OCI-LY7 (cell line): ENCODE results near the gene SHTN1. TPM values are rescaled to one million over a fixed set of nuclear protein-coding genes. Genes with fewer than 3 reads are reported as not detected.

Experiments used
- BruUV-seq: library from RNA; stranded (reverse); fragments of 400-500 nt; replicated peaks from 2 replicates; lab custom pipeline; 2021; lab: Mats Ljungman, UMichigan
- CTCF ChIA-PET: fragments of 300-600 bp; sonication (Branson Sonifier 250); formaldehyde crosslinking; loops from one replicate; lab custom pipeline; 2022; ENCODE audit warnings: antibody characterized with exemption; ENCODE audit not compliant: unreplicated experiment; lab: Charles Lee
- POLR2A ChIA-PET: fragments of 300-600 bp; sonication (Branson Sonifier 250); formaldehyde crosslinking; loops from one replicate; lab custom pipeline; 2022; ENCODE audit warnings: antibody characterized with exemption; lab: Charles Lee
- DNase-seq: peaks from one replicate; pipeline ENCODE4 v3.0.0-alpha.2; 2015; ENCODE audit warnings: low spot score
- H2AFZ ChIP-seq: fragments of 200-600 bp; sonication (generic), shearing (Covaris generic); 2 replicates; pipeline ENCODE4 v1.6.1; 2014; ENCODE audit warnings: mild to moderate bottlenecking, antibody characterized with exemption, low read length, moderate library complexity
- H3K27ac ChIP-seq: fragments of 200-600 bp; sonication (generic); 2 replicates; pipeline ENCODE4 v1.5.1; 2014; ENCODE audit warnings: mixed run types, low read depth, mild to moderate bottlenecking, moderate library complexity, low read length, inconsistent platforms; ENCODE audit not compliant: poor library complexity, severe bottlenecking
- H3K36me3 ChIP-seq: fragments of 200-600 bp; sonication (generic); 2 replicates; pipeline ENCODE4 v1.6.1; 2014; ENCODE audit warnings: mild to moderate bottlenecking, antibody characterized with exemption, low read length, moderate library complexity, mixed read lengths; ENCODE audit not compliant: insufficient read depth
- H3K4me1 ChIP-seq: fragments of 200-600 bp; sonication (generic); 2 replicates; pipeline ENCODE4 v1.5.1; 2014; ENCODE audit warnings: mild to moderate bottlenecking, low read length; ENCODE audit not compliant: insufficient read depth, poor library complexity, severe bottlenecking
- H3K4me2 ChIP-seq: fragments of 200-600 bp; sonication (generic); 2 replicates; pipeline ENCODE4 v1.6.1; 2014; ENCODE audit warnings: mild to moderate bottlenecking, low read length
- H3K4me3 ChIP-seq: fragments of 200-600 bp; sonication (generic); 2 replicates; pipeline ENCODE4 v1.5.1; 2014; ENCODE audit warnings: mild to moderate bottlenecking, low read depth, low read length; ENCODE audit not compliant: poor library complexity, severe bottlenecking
- H3K79me2 ChIP-seq: fragments of 200-600 bp; sonication (generic); 2 replicates; pipeline ENCODE4 v1.6.1; 2016; ENCODE audit warnings: low read depth, mild to moderate bottlenecking, low read length, moderate library complexity, mixed read lengths; ENCODE audit not compliant: insufficient read depth
- H3K9me2 ChIP-seq: fragments of 200-600 bp; sonication (generic); 2 replicates; pipeline ENCODE4 v1.6.1; 2016; ENCODE audit warnings: mild to moderate bottlenecking, low read length, mixed read lengths; ENCODE audit not compliant: insufficient read depth
- H3K9me3 ChIP-seq: fragments of 200-600 bp; sonication (generic); 2 replicates; pipeline ENCODE4 v1.6.1; 2014; ENCODE audit warnings: mild to moderate bottlenecking, mixed run types, low read length, mixed read lengths
- H4K20me1 ChIP-seq: fragments of 200-600 bp; sonication (generic); 2 replicates; pipeline ENCODE4 v1.6.1; 2014; ENCODE audit warnings: mild to moderate bottlenecking, antibody characterized with exemption, low read length, moderate library complexity, mixed read lengths; ENCODE audit not compliant: insufficient read depth
- EZH2phosphoT487 ChIP-seq: fragments of 200-600 bp; sonication (generic); IDR thresholded peaks from 2 replicates; pipeline ENCODE4 v1.6.1; 2018; ENCODE audit warnings: low read depth, borderline replicate concordance, mild to moderate bottlenecking, mixed run types, antibody characterized with exemption, low read length, moderate library complexity, mixed read lengths
- intact Hi-C: fragments of 100-400 bp; cut with micrococcal nuclease; formaldehyde crosslinking; loops from one replicate; pipeline ENCODE4 v1.10.0; 2022; ENCODE audit not compliant: unreplicated experiment
- total RNA-seq, 2 experiments: library from RNA; depleted of rRNA in 1 of 2; stranded (reverse); fragments of >200 nt in 1 of 2; shearing (Covaris generic) in 1 of 2; gene quantifications; 2 replicates each; pipeline ENCODE4 v1.2.3, GENCODE V29; 2014 to 2022
- TF ChIP-seq, protein P1 (sequence below): fragments of 200-600 bp; sonication (generic); conservative IDR thresholded peaks from 2 replicates; pipeline ENCODE4 v1.5.1; 2014; ENCODE audit warnings: mild to moderate bottlenecking, antibody characterized with exemption, low read length, moderate library complexity, mixed read lengths

The SHTN1 gene
- total RNA-seq, 2 experiments from 2014 or later = not detected

DNA sequence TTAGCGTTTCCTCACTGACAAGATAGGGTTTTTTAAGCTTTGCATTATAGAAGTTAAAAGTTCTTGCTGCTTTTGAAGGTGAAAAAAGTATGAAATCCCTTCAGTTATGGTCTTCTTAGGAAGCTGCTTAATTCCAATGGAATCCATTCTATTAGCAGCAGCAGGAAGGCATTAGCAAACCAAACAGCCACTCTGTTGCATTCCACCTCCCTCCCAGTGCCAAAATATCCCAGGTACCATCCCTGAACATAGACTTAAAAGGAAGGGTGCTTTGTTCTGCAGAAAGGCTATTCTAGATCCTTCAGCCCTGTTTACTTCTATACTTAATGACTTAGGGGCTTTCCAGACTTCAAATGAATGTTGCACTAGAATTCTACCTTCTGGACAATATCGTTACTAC, 131.9 kb downstream of the SHTN1 start:
- POLR2A ChIA-PET = no interaction called here
- no peak for TF ChIP-seq EZH2phosphoT487
- TF ChIP-seq, protein P1, sequence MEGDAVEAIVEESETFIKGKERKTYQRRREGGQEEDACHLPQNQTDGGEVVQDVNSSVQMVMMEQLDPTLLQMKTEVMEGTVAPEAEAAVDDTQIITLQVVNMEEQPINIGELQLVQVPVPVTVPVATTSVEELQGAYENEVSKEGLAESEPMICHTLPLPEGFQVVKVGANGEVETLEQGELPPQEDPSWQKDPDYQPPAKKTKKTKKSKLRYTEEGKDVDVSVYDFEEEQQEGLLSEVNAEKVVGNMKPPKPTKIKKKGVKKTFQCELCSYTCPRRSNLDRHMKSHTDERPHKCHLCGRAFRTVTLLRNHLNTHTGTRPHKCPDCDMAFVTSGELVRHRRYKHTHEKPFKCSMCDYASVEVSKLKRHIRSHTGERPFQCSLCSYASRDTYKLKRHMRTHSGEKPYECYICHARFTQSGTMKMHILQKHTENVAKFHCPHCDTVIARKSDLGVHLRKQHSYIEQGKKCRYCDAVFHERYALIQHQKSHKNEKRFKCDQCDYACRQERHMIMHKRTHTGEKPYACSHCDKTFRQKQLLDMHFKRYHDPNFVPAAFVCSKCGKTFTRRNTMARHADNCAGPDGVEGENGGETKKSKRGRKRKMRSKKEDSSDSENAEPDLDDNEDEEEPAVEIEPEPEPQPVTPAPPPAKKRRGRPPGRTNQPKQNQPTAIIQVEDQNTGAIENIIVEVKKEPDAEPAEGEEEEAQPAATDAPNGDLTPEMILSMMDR = no peak
- H3K79me2 ChIP-seq = no peaks in the 10 kb centered on the region
- CTCF ChIA-PET = no interaction called here
- BruUV-seq = no TSS peak
- no peaks in the 10 kb centered on the region for H3K9me2 ChIP-seq
- DNase-seq = no peak
- H3K9me3 ChIP-seq = no peaks in the 10 kb centered on the region
- no peaks in the 10 kb centered on the region for H3K36me3 ChIP-seq
- no peaks in the 10 kb centered on the region for H3K4me1 ChIP-seq
- H4K20me1 ChIP-seq = no peaks in the 10 kb centered on the region
- no peak overlapping the region for H3K4me3 ChIP-seq
- H3K27ac ChIP-seq = no peak overlapping the region
- no peak overlapping the region for H2AFZ ChIP-seq
- intact Hi-C loops = no loop called here
- no peak overlapping the region for H3K4me2 ChIP-seq

DNA sequence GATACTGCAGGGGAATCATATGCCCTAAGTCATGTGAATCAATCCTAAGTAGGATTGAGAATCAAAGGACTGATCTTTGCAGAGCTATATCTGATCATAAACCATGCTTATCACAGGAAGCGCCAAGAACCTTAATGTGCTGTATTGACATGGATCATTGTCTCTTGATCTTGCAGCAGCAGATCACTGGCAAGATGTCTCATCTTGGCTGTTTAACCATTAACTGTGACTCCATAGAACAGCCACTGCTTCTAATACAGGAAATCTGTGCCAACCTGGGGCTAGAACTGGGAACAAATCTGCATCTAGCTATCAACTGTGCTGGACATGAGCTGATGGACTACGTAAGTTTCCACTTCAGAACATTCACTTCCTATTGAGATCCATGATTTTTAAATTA, 134.0 kb downstream of the SHTN1 start:
- no peaks in the 10 kb centered on the region for H3K79me2 ChIP-seq
- H4K20me1 ChIP-seq = no peaks in the 10 kb centered on the region
- no peaks in the 10 kb centered on the region for H3K9me3 ChIP-seq
- no peaks in the 10 kb centered on the region for H3K9me2 ChIP-seq
- no peaks in the 10 kb centered on the region for H3K4me1 ChIP-seq
- no peak overlapping the region for H2AFZ ChIP-seq
- no peak overlapping the region for H3K27ac ChIP-seq
- POLR2A ChIA-PET = interaction anchor here (0.6 kb wide), 1 partner anchor 8 kb away, joined by 4 read pairs; no protein-coding TSS in a partner anchor
- H3K4me3 ChIP-seq = no peak overlapping the region
- BruUV-seq = no TSS peak
- CTCF ChIA-PET = no interaction called here
- no peak overlapping the region for H3K4me2 ChIP-seq
- DNase-seq = no peak
- intact Hi-C loops = no loop called here
- TF ChIP-seq EZH2phosphoT487 = no peak
- TF ChIP-seq, protein P1 = no peak
- H3K36me3 ChIP-seq = no peaks in the 10 kb centered on the region

DNA sequence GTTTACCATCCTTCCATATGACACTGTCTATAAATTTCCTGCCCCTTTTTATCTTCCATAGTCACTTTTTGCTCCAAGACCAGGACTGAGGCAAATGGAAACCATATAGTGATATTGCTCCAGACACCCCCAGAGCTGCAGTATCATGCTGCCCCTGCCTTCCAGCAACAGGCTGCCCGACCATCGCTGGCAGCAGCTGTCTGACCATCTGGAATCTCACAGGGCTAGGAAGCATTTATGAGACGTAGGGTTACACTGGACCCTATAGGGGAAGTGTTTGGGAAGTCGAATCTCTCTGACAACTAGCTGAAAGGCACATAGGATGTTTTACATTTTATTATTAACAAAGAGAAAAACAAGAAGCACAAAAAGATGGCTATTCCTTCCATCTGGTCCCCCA, 136.3 kb downstream of the SHTN1 start:
- TF ChIP-seq, protein P1 = no peak
- no peak for TF ChIP-seq EZH2phosphoT487
- no peak overlapping the region for H3K27ac ChIP-seq
- no TSS peak for BruUV-seq
- intact Hi-C loops = no loop called here
- H4K20me1 ChIP-seq = no peaks in the 10 kb centered on the region
- H3K9me3 ChIP-seq = no peaks in the 10 kb centered on the region
- DNase-seq = no peak
- H3K79me2 ChIP-seq = no peaks in the 10 kb centered on the region
- H3K4me2 ChIP-seq = no peak overlapping the region
- H2AFZ ChIP-seq = no peak overlapping the region
- H3K4me1 ChIP-seq = no peaks in the 10 kb centered on the region
- ChIA-PET CTCF (interaction anchor here (0.6 kb wide), 1 partner anchor 176 kb away, joined by 3 read pairs; no protein-coding TSS in a partner anchor), POLR2A (no interaction called here)
- H3K36me3 ChIP-seq = no peaks in the 10 kb centered on the region
- H3K9me2 ChIP-seq = no peaks in the 10 kb centered on the region
- no peak overlapping the region for H3K4me3 ChIP-seq
